Gastroesophageal sphincter (tissue), 3 donors: ENCODE data around the gene SYNGR4.

Experiments used
- EP300 ChIP-seq: sonication (generic); formaldehyde crosslinking; IDR thresholded peaks from one replicate; pipeline ENCODE4 v1.6.1; 2017; ENCODE audit warnings: antibody characterized with exemption, mild to moderate bottlenecking
- TF ChIP-seq, protein P1 (sequence below), 4 experiments: fragments of 200-600 bp in 2 of 4; fragments of 450-650 bp in 2 of 4; sonication (generic) in 1 of 4; IDR thresholded peaks; one replicate each; pipeline ENCODE4 v1.5.1; 2017 to 2019; ENCODE audit warnings: antibody characterized with exemption in 4 of 4, mild to moderate bottlenecking in 2 of 4, moderate library complexity in 2 of 4

DNA sequence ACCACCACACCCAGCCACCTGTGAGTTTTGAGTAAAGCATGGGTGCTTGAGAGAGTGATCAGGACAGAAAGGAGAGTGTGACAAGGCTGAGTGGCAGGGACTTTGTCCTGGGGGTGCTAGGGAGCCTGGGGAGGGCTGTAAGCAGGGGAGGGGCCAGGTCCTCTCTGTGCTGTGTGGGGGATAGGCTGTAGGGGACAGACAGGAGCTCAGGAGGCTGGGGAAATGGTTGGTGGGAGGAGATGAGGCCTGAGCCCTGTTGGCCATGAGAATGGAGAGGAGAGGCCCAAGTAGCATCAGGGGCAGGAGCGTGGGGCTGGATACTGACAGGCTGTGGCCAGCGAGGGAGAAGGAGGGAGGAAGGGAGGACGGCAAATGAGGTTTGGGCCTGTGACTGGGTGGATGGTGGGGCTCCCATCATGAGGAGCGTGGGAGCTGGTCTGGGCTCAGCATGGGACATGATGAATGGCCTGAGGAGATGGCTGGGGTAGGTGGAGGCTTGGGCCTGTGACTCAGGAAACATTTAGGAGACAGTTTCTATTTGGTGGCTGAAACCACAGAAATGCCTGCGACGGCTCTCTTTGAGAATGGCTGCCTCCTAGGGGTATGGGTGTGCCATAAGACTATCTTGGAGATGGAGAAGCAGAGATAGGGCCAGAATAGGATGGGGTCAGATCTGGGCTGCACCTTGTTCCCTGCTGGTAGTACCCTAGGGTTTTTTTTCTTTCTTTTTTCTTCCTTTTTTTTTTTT is 54.3 kb downstream of the SYNGR4 start:
- TF ChIP-seq EP300: no peak
- TF ChIP-seq, protein P1, sequence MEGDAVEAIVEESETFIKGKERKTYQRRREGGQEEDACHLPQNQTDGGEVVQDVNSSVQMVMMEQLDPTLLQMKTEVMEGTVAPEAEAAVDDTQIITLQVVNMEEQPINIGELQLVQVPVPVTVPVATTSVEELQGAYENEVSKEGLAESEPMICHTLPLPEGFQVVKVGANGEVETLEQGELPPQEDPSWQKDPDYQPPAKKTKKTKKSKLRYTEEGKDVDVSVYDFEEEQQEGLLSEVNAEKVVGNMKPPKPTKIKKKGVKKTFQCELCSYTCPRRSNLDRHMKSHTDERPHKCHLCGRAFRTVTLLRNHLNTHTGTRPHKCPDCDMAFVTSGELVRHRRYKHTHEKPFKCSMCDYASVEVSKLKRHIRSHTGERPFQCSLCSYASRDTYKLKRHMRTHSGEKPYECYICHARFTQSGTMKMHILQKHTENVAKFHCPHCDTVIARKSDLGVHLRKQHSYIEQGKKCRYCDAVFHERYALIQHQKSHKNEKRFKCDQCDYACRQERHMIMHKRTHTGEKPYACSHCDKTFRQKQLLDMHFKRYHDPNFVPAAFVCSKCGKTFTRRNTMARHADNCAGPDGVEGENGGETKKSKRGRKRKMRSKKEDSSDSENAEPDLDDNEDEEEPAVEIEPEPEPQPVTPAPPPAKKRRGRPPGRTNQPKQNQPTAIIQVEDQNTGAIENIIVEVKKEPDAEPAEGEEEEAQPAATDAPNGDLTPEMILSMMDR (IDR thresholded peaks at IDR 0.05): no peak
